Endothelial cell of umbilical vein (primary cell): ENCODE measurements around the gene PTPRO. TPM values are rescaled to one million over a fixed set of nuclear protein-coding genes. Genes with fewer than 3 reads are reported as not detected.

Source experiments
- BruUV-seq: library from RNA; stranded (reverse); fragments of 400-500 nt; replicated peaks from 2 replicates; lab custom pipeline; 2021; lab: Mats Ljungman, UMichigan
- CTCF ChIA-PET: fragments of 300-600, 350-600 bp; sonication (Branson Sonifier 250); formaldehyde crosslinking; loops from one replicate; lab custom pipeline; 2021; ENCODE audit warnings: antibody characterized with exemption, inconsistent platforms; lab: Charles Lee
- POLR2A ChIA-PET: fragments of 300-600, 350-600 bp; sonication (Branson Sonifier 250); formaldehyde crosslinking; loops from one replicate; lab custom pipeline; 2021; ENCODE audit warnings: antibody characterized with exemption, inconsistent platforms; lab: Charles Lee
- DNase-seq: peaks from one replicate; pipeline ENCODE4 v3.0.0-alpha.2; 2011; ENCODE audit warnings: low read depth, low spot score
- FAIRE-seq: peaks from 2 replicates; lab custom pipeline; 2011; peaks lifted over from hg19 to GRCh38; lab: Jason Lieb, UNC
- H2AFZ ChIP-seq: 2 replicates; pipeline ENCODE4 v1.6.0; 2012; ENCODE audit warnings: low read depth, low read length, control low read depth, inconsistent platforms
- H3K27ac ChIP-seq: 2 replicates; pipeline ENCODE4 v1.5.1; 2011; ENCODE audit warnings: low read depth, mild to moderate bottlenecking, control low read depth, low read length, moderate library complexity; ENCODE audit not compliant: insufficient read depth
- H3K27me3 ChIP-seq, 2 experiments: 2 replicates each; pipeline versions ENCODE4 v1.6.0 to v1.6.1; 2011; ENCODE audit warnings: low read length in 2 of 2, mixed read lengths in 1 of 2; ENCODE audit not compliant: control insufficient read depth in 2 of 2, insufficient read depth in 2 of 2
- H3K36me3 ChIP-seq, 2 experiments: 2 replicates in 1 of 2; 3 replicates in 1 of 2; pipeline ENCODE4 v1.5.1; 2011; ENCODE audit warnings: low read length in 2 of 2, mild to moderate bottlenecking in 1 of 2, moderate library complexity in 1 of 2; ENCODE audit not compliant: control insufficient read depth in 2 of 2, insufficient read depth in 2 of 2; ENCODE audit errors: extremely low read depth in 1 of 2
- H3K4me1 ChIP-seq: 3 replicates; pipeline ENCODE4 v1.5.1; 2011; ENCODE audit warnings: mild to moderate bottlenecking, low read length; ENCODE audit not compliant: control insufficient read depth, insufficient read depth; ENCODE audit errors: extremely low read depth
- H3K4me2 ChIP-seq: 2 replicates; pipeline ENCODE4 v1.6.1; 2011; ENCODE audit warnings: low read length, control low read depth, mixed read lengths; ENCODE audit not compliant: insufficient read depth
- H3K4me3 ChIP-seq, 3 experiments: fragments of 200-600 bp in 1 of 3; sonication (generic), shearing (Covaris generic) in 1 of 3; replicated peaks in 1 of 3; 2 replicates each; pipeline ENCODE4 v1.5.1; 2011 to 2016; ENCODE audit warnings: control low read depth in 3 of 3, low read length in 3 of 3, mild to moderate bottlenecking in 2 of 3, inconsistent platforms in 1 of 3, low read depth in 1 of 3, moderate library complexity in 1 of 3; ENCODE audit not compliant: insufficient read depth in 1 of 3
- H3K79me2 ChIP-seq: 2 replicates; pipeline ENCODE4 v1.6.0; 2012; ENCODE audit warnings: low read length, inconsistent platforms; ENCODE audit not compliant: control insufficient read depth, insufficient read depth
- H3K9ac ChIP-seq: replicated peaks from 2 replicates; pipeline ENCODE3; 2011; ENCODE audit warnings: low read length, control low read depth; ENCODE audit not compliant: insufficient read depth; ENCODE audit errors: extremely low read depth
- H3K9me1 ChIP-seq: replicated peaks from 3 replicates; pipeline ENCODE4 v1.6.0; 2011; ENCODE audit warnings: mild to moderate bottlenecking, low read length; ENCODE audit not compliant: control insufficient read depth, insufficient read depth; ENCODE audit errors: extremely low read depth
- H3K9me3 ChIP-seq: replicated peaks from 2 replicates; pipeline ENCODE4 v1.5.1; 2012; ENCODE audit warnings: low read length, inconsistent platforms; ENCODE audit not compliant: control insufficient read depth, insufficient read depth
- H4K20me1 ChIP-seq: replicated peaks from 2 replicates; pipeline ENCODE3; 2011; ENCODE audit warnings: mild to moderate bottlenecking, low read length; ENCODE audit not compliant: control insufficient read depth, insufficient read depth; ENCODE audit errors: extremely low read depth
- CTCF ChIP-seq, 2 donors: IDR thresholded peaks; 1 replicate in 1 of 2; 2 replicates in 1 of 2; pipeline ENCODE4 v1.5.1; 2011; ENCODE audit warnings: low read length in 2 of 2, mild to moderate bottlenecking in 2 of 2, moderate library complexity in 2 of 2, control low read depth in 1 of 2, inconsistent platforms in 1 of 2, low read depth in 1 of 2; ENCODE audit not compliant: insufficient read depth in 1 of 2; ENCODE audit errors: extremely low read depth in 1 of 2
- EZH2 ChIP-seq: IDR thresholded peaks from 2 replicates; pipeline ENCODE4 v1.6.1; 2012; ENCODE audit warnings: borderline replicate concordance, low read depth, mild to moderate bottlenecking, moderate library complexity, low read length, inconsistent platforms; ENCODE audit not compliant: severe bottlenecking
- FOS ChIP-seq: IDR thresholded peaks from 2 replicates; pipeline ENCODE4 v1.6.1; 2011; ENCODE audit warnings: mild to moderate bottlenecking, low read length, moderate library complexity, borderline replicate concordance; ENCODE audit not compliant: insufficient read depth
- GATA2 ChIP-seq: IDR thresholded peaks from 2 replicates; pipeline ENCODE4 v1.7.0; 2011; ENCODE audit warnings: low read depth, mild to moderate bottlenecking, moderate library complexity, mixed read lengths, low read length; ENCODE audit not compliant: insufficient read length, insufficient read depth
- JUN ChIP-seq: IDR thresholded peaks from 2 replicates; pipeline ENCODE4 v1.6.1; 2011; ENCODE audit warnings: borderline replicate concordance, low read depth; ENCODE audit not compliant: insufficient read length, insufficient read depth
- MYC ChIP-seq: IDR thresholded peaks from one replicate; pipeline ENCODE4 v1.6.1; 2011; ENCODE audit warnings: mild to moderate bottlenecking, low read depth, low read length
- POLR2A ChIP-seq: IDR thresholded peaks from 2 replicates; pipeline ENCODE4 v1.6.1; 2012; ENCODE audit warnings: low read depth, mild to moderate bottlenecking, control low read depth, low read length
- POLR2AphosphoS5 ChIP-seq: IDR thresholded peaks from 2 replicates; pipeline ENCODE4 v1.6.1; 2012; ENCODE audit warnings: low read depth, mild to moderate bottlenecking, control low read depth, low read length, moderate library complexity; ENCODE audit not compliant: insufficient read depth
- dilution Hi-C: fragments of 300-500 bp; cut with MboI; formaldehyde crosslinking; loops from one replicate; pipeline ENCODE4 v1.15.0; 2019; ENCODE audit warnings: low sequenced_read_pairs; ENCODE audit not compliant: extremely low pct_ligation_motif_present
- intact Hi-C: fragments of 100-400 bp; cut with micrococcal nuclease; formaldehyde crosslinking; loops from one replicate; pipeline ENCODE4 v1.10.0; 2022
- polyA plus RNA-seq, 4 experiments: library from polyadenylated mRNA; depleted of rRNA in 3 of 4; stranded (reverse) in 3 of 4; unstranded in 1 of 4; fragments of >200 nt; gene quantifications; 2 replicates each; pipeline versions ENCODE4 v1.2.1 to v1.2.3, GENCODE V29; 2011 to 2012; ENCODE audit warnings: missing spikeins in 1 of 4
- total RNA-seq: library from RNA; stranded (reverse); gene quantifications from 2 replicates; pipeline ENCODE4 v1.2.3, GENCODE V29; 2021
- TF ChIP-seq, protein P1 (sequence below): IDR thresholded peaks from 2 replicates; pipeline ENCODE4 v1.6.1; 2011; ENCODE audit not compliant: insufficient read depth, insufficient read length

Gene PTPRO
- total and polyA plus RNA-seq, 2 donors (not counting 3 experiments of a cell fraction or from before 2014, with no cell fraction given), result not detected

- Histone ChIP-seq H3K27me3 (peaks cover 0 to 3% of the 10 kb centered on the region in 2 experiments), H3K9ac (no peak overlapping the region), H3K27ac (no peak overlapping the region), H3K79me2 (no peaks in the 10 kb centered on the region), H2AFZ (no peak overlapping the region), H3K36me3 (no peaks in the 10 kb centered on the region), H3K4me1 (no peaks in the 10 kb centered on the region), H3K9me3 (no peaks in the 10 kb centered on the region), H3K4me2 (no peak overlapping the region), H3K9me1 (no peaks in the 10 kb centered on the region), H3K4me3 (no peak overlapping the region), H4K20me1 (no peaks in the 10 kb centered on the region)
- BruUV-seq, result no TSS peak
- ChIA-PET POLR2A (no interaction called here), CTCF (no interaction called here)
- intact Hi-C loops (no loop called here), dilution Hi-C loops (no loop called here)
- TF ChIP-seq, protein P1, sequence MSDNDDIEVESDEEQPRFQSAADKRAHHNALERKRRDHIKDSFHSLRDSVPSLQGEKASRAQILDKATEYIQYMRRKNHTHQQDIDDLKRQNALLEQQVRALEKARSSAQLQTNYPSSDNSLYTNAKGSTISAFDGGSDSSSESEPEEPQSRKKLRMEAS, result no peak
- TF ChIP-seq POLR2A (no peak), CTCF (IDR thresholded peaks at IDR 0.05; ENCODE audit: extremely low read depth in 1 of 2, insufficient read depth in 1 of 2, low read depth in 1 of 2, low read length in 2 of 2) (no peak), JUN (no peak), POLR2AphosphoS5 (no peak), EZH2 (no peak), GATA2 (no peak), MYC (no peak), FOS (no peak)
- DNase-seq (no peak), FAIRE-seq (no peak)
Observed at GRCh38 chr12:15346488-15346887, 24.2 kb downstream of the PTPRO start.
